GM19025 (cell line): ENCODE results near the gene MT1G.
"Not testable (repeated sequence)": the region's sequence is repeated elsewhere in the genome, so short reads cannot be mapped to it uniquely, and the experiment has no call there.

Experiments used
- ATAC-seq: cut with Tn5 transposase; IDR thresholded peaks from one replicate; pipeline ENCODE4 v1.9.1; 2021; ENCODE audit warnings: mild to moderate bottlenecking, low read depth, moderate library complexity; ENCODE audit not compliant: unreplicated experiment

Gene MT1G

DNA sequence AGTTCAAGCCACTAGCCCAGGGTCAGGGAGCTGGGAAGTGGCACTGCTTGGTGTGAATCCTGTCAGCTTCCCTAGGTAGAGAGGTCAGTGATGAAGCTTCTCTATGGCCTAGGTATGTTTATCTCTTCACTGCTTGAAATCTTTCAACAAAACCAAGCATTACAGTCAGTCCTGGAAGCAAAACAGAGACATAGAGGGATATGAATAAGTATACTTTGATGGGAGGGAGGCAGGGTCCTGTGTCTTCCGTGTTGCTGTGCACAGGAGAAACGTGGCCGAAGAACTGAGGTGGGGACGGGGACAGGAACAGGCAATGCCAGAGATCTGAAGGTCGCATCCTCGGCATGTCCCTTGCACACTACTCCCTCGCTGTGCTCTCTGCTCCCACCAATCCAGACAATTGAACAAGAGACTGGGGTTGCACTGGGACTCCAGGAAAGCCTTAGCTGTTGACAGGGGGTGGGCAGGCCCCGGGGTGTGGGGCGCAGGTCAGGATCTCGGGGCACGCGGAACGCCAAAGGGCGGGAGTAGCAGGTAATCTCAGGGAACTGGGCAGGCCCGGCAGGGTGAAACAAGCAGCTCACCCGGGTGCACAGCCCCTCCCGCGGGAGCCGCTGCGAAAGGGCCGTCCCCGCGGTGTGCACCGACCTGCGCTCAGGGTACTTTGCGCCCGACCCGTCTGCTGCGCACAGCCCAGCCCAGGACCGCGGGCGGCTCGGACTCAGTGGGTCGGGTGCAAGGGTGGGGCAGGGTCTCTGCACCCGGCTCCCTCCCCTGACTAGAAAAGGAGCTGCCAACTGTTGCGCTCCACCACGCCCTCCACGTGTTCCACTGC, 1.4 kb upstream of the MT1G start, which contains the start of gene MT1H:
Gene MT1H (plus strand): TSS at position 810 of the 835 bp plus-strand sequence. CDS start 71 bp downstream, outside the sequence.
- no peak for ATAC-seq

DNA sequence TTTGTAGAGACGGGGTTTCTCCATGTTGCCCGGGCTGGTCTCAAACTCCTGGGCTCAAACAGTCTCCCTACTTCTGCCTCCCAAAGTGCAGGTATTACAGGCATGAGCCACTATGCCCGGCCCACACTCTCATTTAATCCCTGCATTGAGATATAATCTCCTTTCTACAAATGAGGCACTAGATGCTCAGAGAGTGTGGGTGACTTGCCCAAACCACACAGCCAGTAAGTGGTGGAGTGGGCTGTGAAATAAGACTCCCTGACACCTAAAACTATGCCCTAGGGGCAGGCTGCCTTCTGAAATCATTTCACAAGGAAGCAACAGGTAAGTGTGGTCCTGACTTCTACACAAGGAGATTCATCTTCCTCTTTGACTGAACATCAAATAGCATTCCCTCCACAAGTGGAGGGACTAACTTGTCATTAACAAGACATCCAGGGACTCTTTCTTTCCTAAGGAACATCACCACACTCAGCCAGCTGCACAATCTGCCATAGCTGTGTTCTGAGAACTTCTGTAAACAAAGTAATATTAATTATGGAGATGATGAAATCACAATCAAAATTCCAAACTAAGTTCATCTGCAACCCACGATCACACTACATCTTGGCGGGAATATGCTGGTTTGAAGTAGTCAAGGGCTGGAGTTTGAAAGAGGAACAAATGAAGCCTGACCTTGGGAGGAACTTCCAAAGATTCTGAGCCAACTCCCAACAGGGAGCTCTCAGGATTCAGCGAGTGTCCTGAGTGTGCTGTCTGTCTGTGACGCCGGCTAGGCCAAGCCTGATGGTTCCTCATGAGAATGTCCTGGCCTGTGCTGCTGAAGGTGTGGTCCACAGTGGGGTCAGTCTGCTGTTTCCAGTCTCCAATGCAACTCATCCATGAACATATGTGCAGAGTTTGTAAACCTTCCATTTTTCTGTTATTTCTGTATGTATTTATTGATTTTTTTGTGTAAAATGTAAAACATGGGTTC, 2.3 kb downstream of the MT1G start:
- not testable (repeated sequence) for ATAC-seq

DNA sequence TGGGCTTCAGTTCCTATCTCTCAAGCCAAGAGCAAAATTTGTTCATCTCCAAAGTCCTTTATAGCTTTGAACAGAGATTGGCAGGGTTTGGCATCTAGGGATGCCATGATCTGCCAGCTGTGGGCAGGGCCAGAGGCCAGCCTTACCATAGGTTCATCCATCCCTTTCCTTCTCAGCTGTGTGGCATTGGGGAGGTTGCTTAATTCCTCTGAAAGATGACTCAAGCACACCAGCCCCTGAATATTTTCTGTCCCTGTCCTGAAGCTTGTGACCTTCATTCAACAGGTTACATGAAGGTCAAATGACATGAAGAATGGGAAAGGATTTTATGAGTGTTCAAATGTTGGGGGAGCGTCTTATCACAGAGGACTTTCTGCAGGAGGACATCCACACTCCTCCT, 3.4 kb downstream of the MT1G start:
- ATAC-seq, result no peak

DNA sequence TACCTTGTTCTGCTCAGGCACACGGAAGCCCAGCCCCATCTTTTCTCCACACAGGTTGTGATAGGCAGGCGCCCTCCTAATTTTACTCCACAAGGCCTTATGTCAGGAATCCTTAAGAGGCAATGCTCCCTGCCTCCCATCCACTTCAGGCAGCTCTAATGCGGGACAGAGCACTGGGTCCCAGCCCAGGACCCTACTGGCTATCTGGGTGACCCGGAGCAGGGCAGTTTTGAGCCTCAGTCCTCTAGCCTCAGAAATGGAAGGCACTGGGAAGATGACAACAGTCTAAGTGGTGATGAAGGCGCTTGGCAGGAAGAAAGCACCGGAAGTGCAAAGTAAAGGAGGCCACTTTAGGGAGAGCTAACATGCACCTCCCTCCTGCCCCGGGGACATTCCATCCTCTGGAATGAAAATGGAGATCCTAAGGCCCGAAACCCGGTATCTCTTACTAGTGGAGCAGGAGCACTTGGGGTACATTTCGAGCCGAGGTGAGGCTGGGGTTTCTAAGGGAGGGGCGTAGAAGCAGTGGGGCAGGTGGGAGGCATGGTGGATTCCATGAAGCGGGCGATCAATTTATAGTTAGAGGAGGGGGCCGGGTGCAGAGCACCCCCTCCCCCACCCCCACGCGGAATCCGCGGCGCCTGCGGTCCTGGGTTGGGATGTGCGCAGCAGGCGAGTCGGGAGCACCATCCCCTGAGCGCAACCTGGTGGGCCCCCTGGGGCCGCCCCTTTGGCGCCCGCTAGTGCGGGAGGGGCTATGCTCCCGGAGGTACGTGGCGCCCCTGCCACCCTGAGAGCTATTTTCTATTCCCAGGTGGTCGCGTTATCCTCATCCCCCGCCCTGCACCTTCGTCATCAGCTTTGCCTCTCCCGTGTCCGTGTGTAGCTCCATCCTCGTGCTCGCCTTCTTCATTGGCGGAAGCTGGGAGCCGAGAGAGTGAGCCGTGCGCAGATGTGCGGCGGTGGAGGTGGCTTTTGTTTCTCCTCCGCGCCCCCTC, 5.2 kb downstream of the MT1G start:
- no peak for ATAC-seq

DNA sequence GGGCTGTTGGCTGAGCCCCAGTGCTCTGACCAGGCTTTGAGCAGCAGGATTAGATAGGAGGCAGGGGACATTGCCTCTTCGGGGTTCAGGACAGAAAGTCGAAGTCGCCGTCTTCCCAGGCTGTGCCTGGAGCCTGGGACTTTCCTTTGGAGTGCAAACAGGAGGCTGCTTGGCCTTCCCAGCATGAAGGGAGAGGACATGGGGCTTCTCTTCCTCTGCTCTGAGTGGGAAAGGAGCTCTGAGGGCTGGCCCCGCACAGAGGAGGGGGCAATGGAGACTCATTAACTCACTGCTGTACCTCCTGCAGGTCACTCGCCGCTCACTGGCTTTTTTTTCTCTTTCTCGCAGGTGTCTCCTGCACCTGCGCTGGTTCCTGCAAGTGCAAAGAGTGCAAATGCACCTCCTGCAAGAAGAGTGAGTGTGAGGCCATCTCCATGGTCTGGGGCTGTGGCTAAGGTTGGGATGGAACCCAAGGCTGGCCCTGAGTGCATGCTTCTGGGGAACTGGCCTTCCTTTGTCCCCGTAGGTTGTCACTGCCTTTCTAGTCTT, 9.5 kb downstream of the MT1G start:
- ATAC-seq, result no peak

DNA sequence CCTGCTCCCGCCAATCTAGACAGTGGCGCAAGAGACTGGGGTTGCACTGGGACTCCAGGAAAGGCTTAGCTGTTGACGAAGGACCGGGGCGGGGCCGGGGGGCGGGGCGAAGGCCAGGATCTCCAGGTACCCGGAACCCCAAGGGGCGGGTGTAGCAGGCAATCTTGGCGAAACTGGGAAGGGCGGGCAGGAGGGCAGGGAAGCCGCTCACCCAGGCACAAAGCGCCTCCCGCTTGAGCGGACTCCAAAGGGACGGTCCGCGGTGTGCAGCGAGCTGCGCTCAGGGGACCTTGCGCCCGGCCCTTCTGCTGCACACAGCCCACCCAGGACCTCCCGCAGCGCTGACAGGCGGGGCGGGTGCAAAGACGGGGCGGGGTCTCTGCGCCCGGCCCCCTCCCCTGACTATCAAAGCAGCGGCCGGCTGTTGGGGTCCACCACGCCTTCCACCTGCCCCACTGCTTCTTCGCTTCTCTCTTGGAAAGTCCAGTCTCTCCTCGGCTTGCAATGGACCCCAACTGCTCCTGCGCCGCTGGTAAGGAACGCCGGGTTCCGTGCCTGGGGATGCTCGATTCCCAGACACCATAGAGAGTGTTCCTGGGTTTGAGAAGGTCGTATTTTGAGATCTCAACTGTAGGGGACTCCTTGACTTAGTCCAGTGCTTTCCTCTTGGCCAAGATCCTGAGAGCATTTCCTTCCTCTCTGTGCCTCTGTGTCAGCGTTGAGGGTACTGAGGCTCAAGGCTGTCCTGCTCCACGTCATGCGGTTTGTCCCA, 10.1 kb downstream of the MT1G start, which contains the start of gene MT1F:
Gene MT1F (plus strand): TSS at position 405 of the 772 bp plus-strand sequence. CDS start 100 bp downstream, at position 505.
- ATAC-seq, result no peak

DNA sequence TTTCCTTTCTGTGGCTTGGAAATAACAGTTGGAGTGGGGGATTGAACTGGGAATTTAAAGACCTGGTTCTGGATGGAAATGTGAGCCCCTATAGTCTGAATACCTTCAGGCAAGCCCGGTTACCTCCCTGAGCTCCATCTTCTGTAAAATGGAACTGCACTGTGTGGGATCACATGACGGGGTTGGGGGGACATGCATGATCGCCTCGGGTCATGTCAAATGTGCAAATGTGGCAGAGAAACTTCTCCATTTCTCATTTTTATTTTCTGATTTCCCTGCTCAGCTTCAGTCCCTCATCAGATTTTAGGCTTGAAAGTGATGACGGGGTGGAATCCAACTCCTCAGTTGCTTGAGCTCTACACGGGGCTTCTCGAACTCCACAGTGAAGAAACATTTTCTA, 14.6 kb downstream of the MT1G start:
- ATAC-seq, result no peak

DNA sequence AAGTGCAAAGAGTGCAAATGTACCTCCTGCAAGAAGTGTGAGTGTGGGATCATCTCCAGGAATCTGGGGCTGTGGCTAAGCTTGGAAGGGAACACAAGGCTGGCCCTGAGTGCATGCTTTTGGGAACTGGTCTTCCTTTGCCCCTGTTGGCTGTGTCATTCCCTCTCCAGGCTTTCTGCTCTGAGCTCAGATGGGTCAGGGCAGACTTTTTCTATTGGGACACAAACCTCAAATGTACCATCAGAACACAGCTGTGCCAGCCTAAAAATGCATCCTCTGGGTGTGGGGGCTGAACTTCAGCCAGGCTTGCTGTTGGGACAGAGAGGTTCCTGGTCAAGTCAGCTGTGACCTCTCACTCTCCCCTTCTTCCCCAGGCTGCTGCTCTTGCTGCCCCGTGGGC, 15.3 kb downstream of the MT1G start:
- ATAC-seq, result no peak

DNA sequence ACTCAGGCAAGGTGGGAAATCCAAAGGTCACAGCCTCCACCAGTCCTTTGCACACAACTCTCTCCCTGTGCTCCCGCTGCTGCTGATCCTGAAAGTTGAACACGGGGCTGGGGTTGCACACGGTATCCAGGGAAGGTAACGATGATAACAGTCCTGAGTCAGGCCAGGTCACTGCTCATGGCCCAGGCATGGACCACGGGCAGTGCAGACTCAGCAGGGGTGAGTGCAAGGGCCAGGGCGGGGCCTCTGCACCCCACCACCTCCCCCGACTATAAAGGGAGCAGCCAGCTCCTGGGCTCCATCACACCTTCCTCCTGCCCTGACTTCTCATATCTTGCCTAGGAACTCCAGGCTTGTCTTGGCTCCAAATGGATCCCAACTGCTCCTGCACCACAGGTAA, 16.3 kb downstream of the MT1G start, which contains the start of gene MT1B:
Gene MT1B (plus strand): TSS at position 301 of the 400 bp plus-strand sequence. CDS start 68 bp downstream, at position 369.
- ATAC-seq, result no peak

DNA sequence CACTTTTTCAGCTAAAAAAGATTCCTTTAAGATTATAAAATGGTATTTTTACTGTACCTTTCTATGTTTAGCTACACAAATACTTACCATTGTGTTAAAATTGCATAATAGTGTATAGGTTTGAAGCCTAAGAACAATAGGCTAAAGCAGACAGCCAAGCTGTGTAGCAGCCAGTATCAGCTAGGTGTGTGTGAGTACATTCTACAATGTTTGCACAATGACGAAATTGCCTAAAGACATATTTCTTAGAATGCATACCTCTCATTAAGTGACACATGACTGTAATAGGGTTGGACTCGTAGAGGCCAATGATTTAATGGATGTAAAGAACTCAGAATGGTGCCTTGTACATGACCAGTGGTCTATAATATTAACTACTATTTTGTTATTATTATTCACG, 18.0 kb downstream of the MT1G start:
- ATAC-seq, result no peak

DNA sequence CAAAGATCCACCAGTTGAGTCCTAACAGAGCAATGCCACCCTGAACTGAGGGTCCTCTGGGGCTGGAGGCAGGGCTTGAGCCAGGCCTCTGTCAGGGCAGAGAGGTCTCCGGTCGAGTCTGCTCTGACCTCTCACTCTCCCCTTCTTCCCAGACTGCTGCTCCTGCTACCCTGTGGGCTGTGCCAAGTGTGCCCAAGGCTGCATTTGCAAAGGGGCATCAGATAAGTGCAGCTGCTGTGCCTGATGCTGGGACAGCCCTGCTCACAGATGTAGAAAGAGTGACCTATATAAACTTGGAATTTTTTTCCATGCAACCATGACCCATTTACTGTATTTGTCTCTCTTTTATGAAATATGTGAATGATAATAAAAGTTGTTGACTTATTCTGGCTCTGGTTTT, 18.6 kb downstream of the MT1G start:
- no peak for ATAC-seq

DNA sequence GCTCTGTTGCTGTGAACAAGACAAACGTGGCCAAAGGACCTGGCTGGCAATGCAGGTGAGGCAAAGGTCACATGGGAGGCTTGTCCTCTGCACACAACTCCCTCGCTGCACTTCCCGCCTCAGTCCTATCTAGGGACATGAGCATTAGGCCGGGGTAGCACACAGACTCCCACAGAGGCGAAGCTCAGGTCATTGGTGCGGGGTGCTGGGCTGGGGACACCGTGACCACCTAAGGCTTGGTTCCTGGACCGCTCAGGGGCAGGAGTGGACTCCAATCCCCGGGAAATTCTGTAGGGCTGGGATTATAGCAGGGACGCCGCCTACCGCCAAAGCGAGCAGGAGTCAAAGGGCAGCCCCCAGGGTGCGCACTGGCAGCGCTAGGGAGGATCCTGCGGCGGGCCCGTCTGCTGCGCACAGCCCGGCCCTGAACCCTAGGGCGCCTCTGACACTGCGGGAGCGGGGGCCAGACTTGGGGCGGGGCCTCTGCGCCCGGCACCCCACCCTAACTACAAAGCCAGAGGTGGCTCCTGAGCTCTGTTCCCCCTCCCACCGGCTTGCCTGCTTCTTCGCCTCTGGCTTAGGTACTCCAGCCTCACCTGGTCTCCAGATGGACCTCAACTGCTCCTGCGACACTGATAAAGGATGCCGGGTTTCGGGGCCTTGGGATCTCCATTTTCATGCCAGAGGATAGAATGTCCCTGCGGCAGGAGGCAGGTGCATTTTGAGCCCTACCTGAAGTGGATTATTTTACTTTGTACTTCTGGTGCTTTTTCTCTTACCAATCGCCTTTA, 20.0 kb downstream of the MT1G start:
- no peak for ATAC-seq

DNA sequence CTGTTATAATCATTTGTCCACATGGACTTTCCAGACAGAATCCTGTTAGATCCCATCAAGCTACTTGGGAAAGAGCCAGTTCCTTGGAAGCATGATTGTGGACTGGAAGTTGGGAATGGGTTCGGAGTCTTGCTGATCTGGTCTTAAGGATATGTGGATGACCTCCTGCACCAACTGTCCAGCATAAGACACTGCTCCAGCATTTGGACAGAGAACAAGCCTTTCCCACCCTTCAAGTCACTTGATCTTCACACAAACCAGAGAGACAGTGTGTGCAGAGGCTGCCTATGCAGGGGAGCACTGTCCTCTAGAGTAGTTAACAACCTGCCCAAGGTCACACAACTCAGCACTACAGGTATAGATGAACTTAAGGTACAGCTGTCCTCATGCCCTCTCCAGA, 22.0 kb downstream of the MT1G start:
- ATAC-seq, result no peak

DNA sequence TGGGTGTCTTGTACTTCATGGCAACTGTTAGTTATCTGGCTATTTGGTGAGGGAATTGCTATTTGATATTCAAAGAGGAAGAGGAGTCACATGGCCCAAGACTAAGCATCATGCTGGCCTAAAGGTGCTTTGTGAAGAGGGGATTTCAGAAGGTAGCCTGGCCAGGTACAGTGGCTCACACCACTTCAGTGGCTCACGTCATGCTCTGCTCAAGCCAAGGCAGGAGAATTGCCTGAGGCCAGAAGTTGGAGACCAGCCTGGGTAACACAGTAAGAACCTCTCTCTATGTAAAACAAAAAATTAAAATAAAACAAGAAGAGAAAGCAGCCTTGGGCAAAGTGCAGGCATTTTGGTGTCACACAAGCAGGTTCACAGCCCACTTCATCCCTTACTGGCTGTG, 22.6 kb downstream of the MT1G start:
- no peak for ATAC-seq

DNA sequence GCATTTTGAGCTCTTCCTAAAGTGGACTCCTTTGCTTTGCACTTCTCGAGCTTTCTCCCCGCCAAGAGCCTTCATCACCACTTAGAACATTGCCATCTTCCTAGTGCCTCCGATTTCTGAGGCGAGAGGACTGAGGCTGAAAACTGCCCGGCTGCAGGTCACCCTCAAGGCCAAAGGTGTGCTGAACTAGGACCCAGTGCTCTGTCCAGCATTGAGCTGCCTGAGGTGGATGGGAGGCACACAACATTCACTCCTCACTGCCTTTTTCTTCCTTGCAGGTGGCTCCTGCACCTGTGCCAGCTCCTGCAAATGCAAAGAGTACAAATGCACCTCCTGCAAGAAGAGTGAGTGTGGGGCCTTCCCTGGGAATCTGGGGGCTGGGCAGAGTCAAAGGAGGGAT, 24.0 kb downstream of the MT1G start:
- no peak for ATAC-seq

DNA sequence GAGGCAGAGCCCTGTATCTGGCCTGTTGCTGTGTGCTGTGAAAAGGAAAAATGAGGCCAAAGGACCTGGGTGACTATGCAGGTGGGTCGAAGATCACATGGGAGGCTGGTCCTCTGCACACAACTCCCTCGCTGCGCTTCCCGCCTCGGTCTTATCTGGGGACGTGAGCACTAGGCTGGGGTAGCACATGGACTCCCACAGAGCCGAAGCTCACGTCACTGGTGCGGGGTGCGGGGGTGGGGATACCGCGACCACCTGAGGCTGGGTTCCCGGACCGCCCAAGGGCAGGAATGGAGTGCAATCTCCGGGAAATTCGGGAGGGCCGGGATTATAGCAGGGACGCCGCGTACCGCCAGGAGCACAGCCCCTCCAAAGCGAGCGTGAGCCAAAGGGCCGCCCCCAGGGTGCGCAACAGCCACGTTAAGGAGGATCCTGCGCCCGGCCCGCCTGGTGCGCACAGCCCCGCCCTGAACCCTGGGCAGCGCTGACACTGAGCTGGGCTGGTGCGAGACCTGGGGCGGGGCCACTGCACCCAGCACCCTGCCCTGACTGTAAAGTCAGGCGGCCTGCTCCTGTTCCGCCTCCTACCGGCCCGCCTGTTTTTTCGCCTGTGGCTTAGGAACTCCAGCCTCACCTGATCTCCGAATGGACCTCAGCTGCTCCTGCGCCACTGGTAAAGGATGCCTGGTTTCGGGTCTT, 24.6 kb downstream of the MT1G start:
- no peak for ATAC-seq

DNA sequence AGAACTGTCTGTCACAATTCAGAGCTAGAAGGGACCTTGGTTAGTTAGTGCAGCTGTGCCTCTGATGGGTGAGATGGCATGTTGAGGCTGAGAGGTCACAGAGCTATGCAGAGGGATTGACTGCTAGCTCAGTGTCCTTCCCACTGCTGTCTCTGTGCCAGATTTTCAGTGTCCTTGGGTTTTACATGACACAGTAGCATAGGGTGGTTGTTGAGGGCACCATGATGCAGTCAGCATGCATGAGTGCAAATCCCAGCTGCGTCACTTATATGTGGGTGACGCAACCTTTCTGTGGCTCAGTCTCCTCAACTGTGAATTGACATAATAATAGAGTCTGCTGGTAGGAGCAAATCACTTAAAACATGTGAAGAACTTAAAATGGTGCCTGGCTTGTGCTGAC, 26.7 kb downstream of the MT1G start:
- no peak for ATAC-seq
